Ammon's horn (tissue), 1 donor: ENCODE data around the gene STRIP2.
"Not testable (repeated sequence)": the region's sequence is repeated elsewhere in the genome, so short reads cannot be mapped to it uniquely, and the experiment has no call there.

Experiments
- DNase-seq: peaks from one replicate; pipeline ENCODE4 v3.0.0-alpha.2; 2016; ENCODE audit warnings: low spot score

Gene STRIP2

DNA sequence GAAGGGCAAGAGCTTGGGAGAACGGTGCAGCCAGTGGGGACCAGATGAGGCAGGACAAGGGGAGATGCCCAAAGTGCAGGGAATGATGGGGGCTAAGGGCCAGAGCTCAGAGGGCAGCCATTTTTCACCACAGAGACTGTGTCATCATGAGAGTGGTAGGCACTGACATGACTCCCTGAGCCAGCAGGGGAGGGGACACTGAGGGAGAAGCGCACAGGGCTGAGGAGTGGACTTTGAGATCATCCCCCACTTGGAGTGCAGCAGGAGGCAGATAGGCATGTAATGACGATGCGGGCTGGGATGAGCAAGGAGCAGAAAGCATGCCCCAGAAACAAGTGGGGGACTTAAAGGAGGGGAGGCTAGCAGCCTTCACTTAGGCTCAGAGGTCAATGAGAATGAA, 62.9 kb downstream of the STRIP2 start:
- DNase-seq = no peak

DNA sequence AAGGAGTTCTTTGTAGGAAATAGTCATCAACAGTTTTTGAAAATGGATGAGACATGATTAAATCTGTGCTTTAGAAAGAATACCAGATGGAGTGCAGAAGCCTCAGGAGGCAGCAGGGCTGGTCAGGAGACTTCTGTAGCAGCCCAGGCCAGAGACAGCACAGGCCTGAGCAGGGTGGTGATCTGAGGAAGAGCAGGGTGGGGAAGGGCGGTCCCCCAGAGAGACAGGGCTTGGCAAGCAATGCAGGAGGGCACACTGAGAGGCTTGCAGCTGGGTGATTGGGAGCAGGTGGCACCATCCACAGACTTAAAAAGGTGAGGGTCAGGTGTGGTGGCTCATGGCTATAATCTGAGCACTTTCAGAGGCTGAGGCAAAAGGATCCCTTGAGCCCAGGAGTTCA, 63.8 kb downstream of the STRIP2 start:
- DNase-seq = no peak

DNA sequence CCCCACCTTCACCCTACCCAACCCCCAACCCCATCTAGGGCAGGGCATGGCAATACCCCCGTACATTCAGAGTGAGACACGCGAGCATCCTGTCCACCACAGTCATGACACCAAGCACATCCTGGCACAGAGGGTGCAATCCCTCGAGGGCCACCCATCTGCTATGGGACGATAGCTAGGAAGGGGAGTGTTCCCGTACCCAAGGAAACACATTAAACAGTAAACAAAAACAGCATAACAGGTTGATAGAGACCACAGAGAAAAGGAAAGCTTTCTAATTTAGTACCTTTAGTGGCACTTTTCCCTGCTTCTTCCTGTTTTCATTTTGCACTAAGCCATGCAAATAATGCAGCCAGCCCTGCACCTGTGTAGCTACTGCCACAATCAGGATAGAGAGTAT, 65.8 kb downstream of the STRIP2 start:
- no peak for DNase-seq

DNA sequence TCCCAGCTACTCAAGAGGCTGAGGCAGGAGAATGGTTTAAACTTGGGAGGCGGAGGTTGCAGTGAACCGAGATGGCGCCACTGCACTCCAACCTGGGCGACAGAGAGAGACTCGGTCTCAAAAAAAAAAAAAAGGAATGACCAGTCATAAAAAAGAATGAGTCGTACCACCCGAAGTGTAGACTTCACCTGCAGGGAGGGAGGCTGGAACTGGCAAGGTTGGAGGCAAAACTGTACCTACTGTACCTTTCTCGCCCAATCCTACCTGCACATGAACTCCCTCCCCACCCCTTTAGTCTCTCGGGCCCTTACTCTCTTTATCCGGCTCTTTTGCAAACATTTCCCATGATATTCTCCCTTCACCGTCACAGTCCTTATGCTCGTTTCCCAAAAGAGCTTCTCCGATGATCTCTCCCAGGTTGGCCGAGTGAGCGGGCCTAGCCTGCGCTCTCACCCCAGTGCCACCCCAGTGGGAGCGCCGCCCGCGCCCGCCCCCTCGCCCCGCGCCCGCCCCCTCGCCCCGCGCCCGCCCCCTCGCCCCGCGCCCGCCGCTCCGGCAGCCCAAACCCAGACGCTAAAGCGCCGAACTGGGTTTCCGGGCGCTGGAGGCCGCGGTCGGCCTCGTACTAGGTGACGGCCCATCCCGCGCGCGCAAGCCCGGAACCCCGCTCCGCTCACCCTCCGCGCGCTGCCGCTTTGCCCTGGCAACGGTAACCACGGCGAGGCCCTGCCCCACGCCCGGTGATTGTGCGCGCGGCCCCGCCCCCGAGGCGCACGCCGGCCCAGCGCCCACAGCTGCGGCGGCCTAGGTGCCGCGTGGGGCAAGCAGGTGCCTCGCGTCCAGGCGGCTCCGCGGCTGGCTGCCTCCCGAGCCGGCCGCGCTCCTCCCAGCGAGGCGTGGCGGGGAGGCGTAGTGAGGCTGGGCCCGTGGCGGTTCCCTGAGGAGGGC, 67.8 kb downstream of the STRIP2 start, which contains the start of gene SMKR1:
TSS of gene SMKR1 (plus strand) at position 772 of the 948 bp plus-strand sequence. CDS start 294 bp downstream, outside the sequence.
- DNase-seq = peak; percentile 72

DNA sequence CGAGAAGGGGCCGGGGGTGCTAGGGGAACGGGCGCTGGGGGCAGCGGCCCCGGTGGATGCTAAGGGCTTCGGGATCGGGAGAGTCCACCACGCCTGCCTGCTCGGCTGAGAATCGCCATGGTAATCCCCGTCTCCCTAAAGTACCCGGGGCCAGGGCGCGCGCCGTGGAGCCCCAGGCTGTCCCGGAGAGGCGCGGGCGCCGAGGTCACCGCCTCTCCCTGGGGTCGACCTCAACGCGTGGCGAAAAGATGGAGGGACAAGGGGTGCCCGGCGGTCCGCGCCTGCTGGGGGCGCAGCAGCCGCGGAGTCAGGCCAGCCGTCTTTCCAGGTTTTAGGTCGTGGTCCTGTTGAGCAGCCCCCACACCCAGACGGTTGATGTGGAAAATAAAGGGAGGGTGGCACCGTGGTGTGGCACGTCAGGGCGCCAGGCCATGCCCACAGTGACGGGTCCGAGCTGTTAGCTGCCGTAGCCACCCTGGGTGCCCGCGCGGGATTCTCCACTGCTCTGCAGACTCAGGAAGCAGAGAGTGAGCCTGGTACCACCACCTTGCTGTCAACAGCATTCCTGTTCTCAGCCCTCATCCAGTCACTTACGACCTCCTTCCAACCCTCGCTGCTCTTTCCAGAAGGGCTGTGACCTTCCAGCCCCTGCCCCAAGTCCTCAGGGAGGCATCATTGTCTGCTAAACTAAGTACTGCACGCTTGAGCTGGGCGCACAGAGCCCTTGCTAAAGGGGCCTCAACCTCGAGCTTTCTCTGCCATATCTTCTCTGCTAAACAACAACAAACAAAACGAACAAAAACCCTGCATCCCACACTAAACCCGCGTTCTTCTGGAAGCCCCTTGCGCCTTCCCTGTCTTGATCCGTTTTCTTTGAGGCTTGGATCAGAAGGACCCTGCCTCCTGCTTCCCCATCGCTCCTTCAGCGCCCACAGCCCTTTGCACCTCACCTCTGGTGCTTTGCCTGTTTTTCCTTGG, 68.8 kb downstream of the STRIP2 start:
- DNase-seq = peak; percentile 7

DNA sequence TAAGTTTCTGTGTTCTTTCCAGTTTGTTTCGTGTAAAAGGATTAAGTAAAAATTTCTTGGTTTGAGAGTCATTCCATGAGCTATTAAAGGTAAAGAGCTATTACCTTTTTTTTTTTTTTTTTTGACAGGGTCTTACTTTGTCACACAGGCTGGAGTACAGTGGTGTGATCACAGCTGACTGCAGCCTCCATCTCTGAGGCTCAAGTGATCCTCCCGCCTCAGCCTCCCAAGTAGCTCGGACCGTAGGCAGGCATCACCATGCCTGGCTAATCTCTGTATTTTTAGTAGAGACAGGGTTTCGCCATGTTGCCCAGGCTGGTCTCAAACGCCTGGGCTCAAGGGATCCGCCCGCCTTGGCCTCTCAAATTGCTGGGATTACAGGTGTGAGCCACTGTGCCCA, 69.5 kb downstream of the STRIP2 start:
- DNase-seq = no peak

DNA sequence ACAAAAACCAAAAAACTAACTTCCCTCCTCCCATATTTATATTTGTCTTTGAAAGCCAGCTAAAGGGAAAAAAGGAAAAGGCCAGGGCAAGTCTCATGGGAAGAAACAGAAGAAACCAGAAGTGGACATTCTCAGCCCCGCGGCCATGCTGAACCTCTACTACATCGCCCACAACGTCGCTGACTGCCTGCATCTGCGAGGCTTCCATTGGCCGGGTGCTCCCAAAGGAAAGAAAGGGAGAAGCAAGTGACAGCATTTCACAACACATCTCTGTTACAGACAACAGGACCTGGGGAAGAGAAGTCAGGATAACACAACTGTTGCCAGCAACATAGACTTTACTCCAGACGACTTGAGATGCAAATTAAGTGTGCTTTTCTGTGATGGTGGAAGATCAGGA, 78.0 kb downstream of the STRIP2 start:
- DNase-seq = no peak

DNA sequence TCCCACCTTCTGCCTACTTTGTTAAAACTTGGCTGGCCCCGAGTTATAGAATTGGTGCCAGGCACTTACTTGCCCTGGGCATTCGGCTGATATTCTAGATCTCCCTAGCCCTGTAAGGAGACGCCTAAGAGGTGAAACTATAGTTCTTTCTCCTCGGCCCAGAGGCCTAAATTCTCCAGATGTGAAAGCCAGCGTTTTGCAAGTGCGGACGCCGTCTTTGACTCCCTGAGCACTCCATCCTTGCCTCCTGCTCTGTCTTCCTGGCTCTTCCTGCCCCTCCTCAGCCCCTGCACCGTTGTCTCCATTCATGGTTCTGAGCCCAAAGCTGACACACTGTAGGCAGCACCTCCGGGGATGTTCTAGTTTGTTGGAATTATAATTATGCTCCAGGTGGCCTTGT, 79.3 kb downstream of the STRIP2 start:
- no peak for DNase-seq

DNA sequence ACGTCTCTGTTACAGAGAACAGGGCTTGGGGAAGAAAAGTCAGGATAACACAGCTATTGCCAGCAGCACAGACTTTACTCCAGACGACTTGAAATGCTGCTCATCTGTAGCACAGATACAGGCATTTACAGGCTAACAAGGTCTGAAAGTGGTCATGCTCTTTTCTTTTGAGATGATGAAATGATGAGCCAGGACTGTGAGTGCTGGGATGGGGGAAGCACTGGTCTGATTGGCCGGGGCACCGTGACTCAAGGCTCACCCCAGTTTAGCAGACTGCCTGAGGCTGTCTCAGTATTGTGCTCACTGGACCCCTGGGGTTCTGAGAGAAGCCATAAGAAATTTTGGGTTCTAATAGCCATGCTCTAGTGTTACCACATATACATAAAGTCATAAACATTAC, 80.5 kb downstream of the STRIP2 start:
- DNase-seq = no peak

DNA sequence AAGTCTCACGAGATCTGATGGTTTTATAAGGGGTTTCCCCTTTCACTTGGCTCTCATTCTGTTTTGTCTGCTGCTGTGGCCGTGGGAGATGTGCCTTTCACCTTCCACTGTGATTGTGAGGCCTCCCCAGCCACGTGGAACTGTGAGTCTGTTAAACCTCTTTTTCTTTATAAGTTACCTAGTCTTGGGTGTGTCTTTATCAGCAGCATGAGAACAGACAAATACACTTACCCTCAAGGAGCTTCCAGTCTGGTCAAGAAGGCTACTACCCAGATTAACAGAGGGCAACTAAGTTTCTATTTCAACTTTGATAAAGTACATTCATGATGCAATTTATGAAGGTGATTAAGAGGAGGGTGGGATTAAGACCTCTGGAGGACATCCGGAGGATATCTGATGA, 81.1 kb downstream of the STRIP2 start:
- DNase-seq = no peak

DNA sequence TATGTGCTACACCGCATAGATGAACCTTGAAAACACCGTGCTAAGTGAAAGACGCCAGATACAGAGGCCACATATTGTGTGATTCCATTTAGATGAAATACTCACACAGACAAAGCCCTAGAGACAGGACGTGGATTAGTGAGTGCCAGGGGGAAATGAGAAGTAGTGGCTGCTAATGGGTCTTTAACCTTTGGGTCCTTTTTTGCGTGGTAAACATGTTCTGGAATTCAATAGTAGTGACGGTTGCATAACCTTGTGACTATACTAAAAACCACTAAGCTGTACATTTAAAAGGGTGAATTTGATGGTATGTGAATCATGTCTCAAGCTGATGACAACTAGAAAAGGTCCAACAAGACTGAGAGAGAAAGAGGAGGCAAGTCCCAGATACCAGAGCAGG, 83.7 kb downstream of the STRIP2 start:
- no peak for DNase-seq

DNA sequence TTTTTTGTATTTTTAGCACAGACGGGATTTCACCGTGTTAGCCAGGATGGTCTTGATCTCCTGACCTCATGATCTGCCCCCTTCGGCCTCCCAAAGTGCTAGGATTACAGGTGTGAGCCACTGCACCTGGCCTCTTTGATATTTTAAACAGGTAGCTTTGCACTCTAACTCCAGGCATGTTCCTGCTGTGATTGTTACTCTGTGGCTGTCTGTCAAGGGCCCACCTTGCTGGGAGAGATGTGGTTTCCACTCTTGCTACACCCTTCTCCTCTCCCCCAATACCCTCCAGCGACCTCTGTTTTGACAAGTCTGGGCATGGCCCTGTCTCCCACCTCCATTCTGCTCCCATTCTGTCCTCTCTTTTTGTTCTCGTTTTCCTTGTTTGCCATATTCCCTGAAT, 85.2 kb downstream of the STRIP2 start:
- DNase-seq = no peak

DNA sequence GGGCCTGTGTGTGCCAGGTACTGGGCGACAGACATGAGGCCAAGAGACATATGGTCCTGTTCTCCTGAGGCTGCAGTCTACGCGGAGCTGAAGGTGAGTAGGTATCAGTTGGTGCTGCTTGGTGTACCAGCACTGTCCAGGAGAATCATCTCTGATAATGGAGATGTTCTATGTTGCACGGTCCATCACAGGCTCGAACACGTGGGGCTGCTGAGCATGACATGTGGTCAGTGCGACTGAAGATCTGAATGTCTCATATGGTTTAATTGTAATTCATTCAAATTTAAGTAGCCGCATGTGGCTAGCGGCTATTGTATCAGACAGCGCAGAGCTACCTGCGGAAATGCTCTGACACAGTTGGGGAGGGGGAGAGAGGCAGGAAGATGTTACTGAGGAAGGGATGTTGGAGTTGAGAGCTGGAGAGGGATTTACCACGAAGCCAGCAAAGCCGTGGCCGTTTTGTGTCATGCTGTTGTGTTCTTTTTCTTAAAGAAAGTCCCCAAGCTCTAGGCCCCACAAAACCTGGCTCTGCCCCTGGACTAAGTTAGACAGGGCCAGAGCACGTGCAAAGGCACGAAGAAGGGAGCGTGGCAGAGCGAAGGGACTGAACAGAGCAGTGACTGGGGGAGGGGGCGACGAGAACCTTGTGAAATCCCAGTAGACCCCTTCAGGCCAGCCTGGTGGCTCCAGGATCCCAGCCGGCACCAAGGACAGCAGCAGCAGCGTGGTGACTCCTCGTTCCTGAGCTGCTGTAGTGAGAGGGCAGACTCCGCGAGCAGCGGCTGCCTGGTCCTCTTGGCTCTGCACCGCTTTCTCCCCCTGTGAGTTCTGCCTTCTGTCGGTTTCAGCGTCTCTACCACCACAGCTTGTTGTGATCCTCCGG, 88.1 kb downstream of the STRIP2 start:
- DNase-seq = no peak

DNA sequence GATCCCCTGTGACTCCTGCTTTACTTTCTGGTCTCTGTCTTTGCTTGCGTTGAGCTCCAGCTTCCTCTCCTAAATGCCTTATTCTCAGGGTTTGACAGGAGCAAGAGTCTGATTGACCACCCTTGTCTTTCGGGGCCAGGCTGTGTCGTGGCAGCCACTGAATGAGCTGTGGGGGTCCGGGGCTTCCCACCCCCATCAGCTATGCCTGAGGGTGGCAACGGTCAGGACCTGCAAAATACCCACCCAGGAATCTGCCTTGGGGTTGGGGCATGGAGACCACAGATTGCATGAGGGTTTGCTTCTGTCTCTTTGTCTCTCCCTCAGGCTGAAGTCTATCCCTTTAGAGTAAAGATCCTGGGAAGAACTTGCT, 88.7 kb downstream of the STRIP2 start:
- DNase-seq = no peak

DNA sequence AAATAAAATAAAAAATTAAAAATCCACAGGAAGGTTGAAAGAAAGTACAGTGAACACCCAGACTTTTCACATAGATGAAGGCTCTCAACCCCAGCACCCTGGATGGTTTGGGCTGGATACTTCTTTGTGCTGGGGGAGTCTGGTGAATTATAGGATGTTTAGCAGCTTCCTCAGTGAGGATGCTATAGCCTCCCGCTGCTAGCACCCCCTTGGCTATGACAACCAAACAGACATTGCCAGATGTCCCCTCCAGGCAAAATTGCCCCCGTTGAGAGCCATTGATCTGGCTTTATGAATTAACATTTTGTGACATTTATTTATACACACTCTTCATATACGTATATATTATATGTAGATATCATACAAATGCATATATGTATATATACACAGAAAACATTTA, 89.7 kb downstream of the STRIP2 start:
- no peak for DNase-seq

DNA sequence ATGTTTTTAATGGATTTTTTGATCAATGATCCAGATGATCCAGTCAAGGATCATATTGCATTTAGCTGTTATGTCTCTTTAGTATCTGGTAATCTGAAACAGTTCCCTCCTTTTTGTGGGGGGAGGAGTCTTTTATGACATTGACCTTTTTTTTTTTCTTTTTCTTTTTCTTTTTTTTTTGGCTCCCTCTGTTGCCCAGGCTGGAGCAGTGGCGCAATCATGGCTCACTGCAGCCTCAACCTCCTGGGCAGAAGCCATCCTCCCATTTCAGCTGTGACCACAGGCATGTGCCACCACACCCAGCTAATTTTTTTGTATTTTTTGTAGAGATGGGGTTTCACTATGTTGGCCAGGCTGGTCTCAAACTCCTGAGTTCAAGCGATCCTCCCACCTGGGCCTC, 90.2 kb downstream of the STRIP2 start:
- DNase-seq = not testable (repeated sequence)

DNA sequence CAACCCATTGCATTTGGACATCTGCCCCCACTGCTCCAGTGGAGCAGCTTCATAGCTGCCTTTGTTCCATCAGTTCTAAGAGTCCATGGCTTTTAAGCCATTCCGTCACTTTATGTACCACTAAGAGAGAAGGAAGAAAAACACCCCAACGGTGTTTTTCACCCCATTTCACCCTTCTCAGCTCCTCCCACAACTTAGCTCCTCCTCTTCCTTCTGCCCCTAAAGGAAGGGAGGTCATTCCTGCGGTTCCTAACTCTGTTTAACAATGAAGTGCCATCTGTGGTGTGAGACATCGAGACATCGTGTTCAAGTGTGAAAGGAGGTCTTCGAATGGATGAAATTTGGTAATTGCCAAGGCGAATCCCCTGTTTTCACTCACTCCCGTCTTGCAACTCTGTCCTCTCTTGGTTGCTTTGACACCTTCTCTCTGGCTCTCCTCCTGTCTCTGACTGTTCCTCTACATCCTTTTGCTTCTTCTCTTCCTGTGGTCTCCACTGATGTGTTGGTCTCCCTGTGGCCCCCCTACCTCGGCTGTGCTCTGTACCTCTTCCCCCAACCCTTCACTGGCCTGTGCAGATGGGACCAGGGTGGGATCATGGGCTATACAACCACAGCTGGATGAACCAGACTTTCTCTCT, 91.1 kb downstream of the STRIP2 start:
- DNase-seq = no peak

DNA sequence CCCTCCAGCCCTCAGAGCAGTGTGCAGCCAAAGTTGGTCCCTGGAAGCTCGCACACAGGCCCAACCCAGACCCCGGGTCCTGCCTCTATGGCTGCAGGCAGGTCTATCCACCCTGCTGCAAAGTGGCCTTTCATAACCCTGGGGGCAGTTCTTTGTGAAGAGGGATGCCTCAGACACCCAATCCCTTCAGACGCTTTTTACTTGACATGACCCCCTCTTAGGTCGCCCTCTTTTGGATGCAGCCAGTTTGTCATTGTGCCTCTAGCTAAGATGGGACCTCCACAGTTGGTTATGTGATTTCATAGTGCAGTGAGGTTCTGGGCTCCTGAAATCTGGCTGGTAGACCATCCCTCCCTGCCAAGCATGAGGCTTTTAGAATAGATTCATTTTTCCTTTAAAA, 95.4 kb downstream of the STRIP2 start:
- no peak for DNase-seq

DNA sequence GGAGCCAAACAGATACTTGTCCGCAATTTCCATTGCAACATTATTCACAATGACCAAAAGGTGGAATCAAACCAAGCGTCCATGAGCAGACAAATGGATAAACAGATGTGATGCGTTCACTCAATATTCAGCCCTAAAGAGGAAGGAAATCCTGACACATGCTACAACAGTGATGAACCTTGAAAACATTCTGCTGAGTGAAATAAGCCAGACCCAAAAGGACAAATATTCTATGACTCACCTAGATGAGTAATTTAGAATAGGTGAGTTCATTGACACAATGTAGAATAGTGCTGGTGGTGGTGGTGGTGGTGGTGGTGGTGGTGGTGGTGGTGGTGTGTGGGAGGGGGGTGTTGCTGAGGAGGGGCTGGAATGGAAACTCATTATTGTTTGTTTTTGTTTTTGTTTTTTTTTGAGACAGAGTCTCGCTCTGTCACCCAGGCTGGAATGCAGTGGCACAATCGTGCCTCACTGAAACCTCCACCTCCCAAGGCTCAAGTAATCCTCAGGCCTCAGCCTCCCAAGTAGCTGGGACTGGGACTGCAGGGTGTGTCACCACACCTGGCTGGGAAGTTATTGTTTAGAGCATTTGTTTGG, 96.7 kb downstream of the STRIP2 start:
- DNase-seq = no peak

DNA sequence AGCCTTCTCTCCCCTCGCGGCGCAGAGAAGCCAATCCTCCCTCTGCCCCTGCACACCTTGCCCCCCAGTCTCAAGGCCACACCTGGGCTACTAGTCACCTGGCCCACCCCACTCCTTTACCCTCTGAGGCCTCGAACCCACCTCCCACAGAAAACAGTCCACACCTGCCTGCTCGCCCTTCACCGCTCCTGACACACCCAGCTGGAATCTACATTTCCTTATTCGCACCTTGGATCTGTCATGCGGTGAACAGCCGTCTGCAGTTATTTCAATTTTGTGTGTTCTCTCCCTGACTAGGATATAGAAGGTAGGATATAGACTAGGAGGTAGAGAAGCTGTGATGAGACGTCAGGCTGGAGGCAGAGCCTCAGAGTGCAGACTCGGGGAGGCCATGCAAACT, 97.5 kb downstream of the STRIP2 start:
- no peak for DNase-seq

DNA sequence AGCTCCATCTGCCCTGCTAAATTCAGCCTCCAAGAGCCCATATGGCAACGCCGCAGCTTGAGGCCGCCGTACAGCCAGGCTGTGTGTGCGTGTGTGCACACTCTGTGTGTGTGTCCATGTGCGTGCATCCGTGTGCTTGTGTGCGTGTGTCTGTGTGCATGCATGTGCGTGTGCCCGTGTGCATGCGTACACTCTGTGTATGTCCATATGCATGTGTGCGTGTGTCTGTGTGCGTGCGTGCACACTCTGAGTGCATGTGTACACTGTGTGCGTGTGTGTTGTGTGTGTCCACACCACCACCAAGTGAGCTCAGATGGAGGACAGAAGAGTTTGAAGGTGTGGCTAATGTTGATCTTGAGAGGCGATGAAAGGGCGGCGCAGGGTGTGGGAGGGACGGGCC, 98.1 kb downstream of the STRIP2 start:
- no peak for DNase-seq
